CD4-positive, alpha-beta T cell treated with Interferon alpha-2 for 1 hour (primary cell): ENCODE measurements around the gene SPTBN5.

ENCODE experiments used
- DNase-seq, 2 donors: peaks; one replicate each; pipeline ENCODE4 v3.0.0-alpha.2; 2020 to 2022

SPTBN5 gene

DNA sequence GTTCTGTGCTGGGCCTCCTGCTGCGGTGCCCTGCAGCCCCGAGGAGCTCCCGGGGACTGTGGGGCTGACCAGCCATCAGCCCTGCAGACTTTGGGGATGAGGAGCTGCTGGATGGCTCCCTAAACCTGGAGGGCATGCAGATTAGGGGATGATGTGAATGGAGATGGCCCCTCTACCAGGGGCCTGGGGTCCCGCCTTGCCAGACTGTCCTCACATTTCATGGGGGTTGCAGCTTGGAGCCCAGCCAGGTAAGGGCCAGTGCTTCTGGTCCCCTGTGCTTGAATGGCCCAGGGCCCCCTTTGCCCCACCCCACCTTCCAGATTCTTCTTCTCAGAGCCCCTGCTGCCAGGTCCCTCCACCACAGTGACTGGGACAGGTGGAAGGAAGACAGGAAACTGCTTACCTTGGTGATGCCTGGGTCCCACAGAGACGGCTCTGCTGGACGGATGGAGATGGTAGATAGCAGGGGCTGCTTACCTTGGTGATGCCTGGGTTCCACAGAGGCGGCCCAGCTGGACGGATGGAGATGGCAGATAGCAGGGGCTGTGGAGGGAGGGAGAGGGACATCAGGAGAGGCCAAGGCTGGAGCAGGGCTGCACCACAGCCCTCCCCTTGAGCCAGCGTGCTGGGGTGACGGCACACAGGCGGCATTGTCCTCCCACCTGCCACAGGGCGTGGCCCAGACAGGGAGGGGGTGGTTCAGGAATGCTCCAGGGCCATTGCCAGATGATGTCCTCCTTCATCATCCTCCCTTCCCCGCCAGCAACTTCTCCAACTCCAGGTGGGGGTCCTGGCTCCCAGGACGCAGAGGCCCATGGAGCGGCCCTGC is at the start of gene SPTBN5:
SPTBN5 (minus strand) TSS at position 632 of the 829 bp plus-strand sequence; CDS start at position 76, 556 bp downstream.
- no peak for DNase-seq

- DNase-seq, result no peak
These were observed 49.0 kb upstream of the SPTBN5 start for GRCh38 chr15:41942886-41943285.

DNA sequence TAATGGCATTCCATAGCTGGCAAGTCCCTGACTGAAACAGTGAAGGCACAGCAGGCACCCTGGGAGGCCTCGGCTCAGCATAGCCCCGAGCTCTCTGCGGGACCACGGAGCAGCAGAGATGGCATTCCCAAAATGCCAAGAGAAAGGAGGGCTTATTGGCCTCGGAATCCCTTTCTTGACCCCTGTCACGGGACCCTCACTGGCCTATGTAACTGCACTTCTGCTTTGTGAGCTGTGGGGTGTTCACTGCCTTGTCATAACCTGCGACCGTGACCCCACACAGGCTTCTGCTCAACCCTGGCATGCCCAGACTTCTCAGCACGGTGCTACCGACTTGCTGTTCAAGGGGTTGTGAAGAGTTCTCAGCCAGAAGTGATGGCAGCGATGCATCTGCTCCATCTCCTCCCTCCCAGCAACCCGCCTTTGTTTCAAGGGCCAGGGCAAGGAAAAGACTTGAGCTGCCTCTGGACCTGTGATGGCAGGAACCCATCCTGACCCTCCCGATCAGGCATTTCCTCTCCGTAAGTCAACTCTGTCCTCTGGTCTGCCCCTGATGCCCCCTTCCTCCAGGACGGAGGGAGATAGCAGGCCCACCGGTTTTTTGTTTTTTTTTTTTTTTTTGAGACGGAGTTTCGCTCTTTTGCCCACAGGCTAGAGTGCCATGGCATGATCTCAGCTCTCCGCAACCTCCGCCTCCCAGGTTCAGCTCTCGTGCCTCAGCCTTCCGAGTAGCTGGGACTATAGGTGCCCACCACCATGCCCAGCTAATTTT is 48.0 kb upstream of the SPTBN5 start:
- no peak for DNase-seq

DNA sequence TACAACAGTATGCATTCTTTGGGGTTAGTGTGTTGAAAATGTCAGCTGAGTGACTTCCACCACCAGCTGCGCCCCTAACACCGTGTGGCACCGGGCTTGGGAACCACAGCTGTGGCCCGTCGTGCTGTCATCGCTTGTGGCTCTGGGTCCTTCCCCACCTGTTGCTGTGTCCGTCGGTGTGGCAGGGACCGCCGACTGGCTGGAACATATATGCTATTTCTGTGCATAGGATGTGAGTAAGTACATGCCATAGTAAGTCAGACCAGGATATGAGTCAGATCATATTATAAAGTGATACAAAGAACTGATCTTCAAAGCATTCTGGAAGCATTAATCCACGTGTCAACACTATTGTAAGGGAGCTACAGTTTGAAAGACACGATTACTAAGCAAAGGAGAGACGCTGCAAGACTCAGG is 46.6 kb upstream of the SPTBN5 start:
- DNase-seq, result peak in 1 of 2 donors; percentile 43

DNA sequence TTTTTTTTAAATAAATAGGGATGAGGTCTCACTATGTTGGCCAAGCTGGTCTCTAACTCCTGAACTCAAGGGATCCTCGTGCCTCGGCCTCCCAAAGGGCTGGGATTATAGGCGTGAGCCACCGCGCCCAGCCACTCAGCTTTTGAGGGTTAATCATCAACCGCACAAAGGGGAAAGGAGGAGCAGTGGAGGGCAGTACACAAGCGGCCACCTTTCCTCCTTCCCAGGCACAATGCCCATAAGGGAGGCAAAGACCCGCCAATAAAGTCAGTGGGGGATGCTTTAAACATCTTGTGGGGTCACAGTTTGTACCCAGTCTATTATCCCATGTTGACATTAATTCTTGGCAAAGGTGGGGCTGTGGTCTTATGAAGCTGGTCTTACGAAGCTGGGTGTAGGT is 46.1 kb upstream of the SPTBN5 start:
- no peak for DNase-seq

DNA sequence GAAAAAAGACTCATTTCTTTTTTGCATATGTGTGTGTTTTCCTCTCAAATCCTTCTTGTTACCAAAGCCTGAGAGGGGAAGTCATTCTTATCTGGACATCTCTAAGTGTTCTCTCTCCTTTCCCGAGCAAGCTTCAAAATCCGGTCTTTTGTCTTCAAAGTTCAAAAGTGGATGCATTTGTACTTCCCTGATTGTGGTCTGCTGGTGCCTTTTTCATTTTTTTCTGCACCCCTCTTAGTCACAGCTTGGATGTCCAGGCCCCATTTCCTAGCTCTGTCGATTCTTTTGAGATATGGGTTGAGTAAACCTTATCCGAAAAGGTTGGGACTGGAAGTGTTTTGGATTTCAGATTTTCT is 43.7 kb upstream of the SPTBN5 start:
- no peak for DNase-seq

- DNase-seq, result peak; percentile 85 to 90
These were observed 43.1 kb upstream of the SPTBN5 start for GRCh38 chr15:41936649-41937567.

DNA sequence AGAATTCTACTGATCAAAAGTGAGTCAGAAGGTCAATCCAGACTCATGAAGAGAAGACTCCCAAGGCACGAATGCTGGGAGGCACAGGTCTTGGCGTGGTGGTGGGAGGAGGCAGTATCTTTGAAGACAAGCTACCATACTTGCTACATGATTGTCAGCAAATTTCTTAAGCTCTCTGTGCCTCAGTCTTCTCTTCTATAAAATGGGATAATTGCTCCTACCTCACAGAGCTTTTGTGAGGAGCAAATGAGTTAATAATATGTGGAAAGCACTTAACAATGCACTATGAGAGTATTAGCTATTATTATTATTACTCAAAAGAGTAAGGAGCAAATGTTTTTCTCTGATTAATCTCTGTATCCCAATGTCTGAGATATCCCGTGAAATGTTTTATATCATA is 42.3 kb upstream of the SPTBN5 start:
- no peak for DNase-seq

GRCh38 chr15:41935566-41936020 is 41.7 kb upstream of the SPTBN5 start:
- peak in 1 of 2 donors; percentile 54 for DNase-seq

GRCh38 chr15:41934843-41935242 is 41.0 kb upstream of the SPTBN5 start:
- DNase-seq, result peak; percentile 86 to 90

DNA sequence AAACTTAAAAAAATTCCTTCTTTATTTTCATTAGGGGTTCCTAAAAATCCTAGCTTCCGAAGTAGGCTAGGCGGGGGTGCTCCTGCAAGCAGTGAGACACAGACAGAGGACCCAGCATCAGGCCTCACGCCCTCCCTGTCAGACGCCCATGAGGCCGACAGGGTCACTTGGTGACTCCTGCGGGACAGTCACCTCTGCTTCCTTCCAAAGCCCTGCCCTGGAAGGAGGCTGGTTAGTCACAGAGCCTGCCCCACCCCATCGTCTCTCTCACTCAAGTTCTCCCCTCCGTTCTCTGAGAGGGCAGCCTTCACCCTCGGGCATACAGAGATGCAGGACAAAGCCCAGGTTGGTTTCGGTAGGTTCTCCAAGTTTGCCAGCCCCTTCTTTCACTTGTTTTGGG is 39.9 kb upstream of the SPTBN5 start:
- peak in 1 of 2 donors; percentile 16 for DNase-seq

DNA sequence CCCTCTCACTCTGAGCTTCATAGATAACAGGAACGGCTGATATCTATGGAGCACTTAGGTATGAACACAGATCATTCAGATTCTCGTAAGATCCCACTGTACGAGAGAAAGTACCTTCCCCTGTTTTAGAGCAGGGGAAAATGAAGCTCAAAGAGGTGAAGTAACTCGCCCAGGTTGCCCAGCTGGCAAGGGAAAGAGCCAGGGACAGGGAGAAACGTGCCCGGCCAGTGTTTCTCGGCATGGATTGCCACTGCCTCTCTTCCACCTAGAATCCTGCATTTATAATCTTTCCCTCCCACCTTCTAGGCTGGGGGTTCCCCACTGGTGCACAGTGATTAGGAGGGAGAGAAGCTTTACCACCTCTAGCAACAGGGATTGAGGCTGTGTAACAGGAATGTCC is 39.5 kb upstream of the SPTBN5 start:
- no peak for DNase-seq

DNA sequence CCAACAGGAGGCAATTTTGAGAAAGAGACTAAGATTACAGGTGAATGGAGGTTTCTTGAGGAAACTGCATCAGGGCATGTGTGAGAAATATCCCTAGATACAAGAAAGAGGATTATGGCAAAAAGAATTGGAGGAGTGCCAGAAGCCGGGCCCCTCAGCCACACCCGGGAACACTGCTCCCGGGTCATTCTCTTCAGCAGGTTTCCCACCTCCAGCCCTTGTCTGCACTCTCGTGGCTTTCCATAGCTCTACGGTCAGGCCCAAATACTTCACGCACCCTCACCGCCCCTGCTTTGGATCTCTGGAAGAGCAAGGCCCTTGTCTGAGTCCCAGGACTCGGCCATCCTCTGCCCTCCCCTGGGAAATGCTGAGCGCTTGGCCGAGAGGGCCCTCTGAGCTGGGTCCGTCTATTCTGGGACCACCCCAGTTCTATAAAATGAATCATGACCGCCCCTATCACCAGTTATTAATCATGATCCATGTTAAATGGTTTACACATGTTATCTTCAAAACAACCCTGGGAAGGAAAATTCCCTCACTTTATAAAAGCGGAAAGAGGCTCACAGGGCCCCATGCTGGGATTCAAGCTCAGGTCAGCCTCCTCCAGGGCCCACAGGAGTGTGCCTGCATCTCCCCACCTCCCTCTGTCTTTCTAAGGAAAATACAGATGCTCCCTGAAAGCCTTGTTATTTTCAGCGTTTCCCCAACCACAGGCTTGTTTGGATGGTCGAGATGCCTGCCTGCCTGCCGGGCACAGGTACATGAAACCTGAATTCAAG is 38.8 kb upstream of the SPTBN5 start:
- no peak for DNase-seq

DNA sequence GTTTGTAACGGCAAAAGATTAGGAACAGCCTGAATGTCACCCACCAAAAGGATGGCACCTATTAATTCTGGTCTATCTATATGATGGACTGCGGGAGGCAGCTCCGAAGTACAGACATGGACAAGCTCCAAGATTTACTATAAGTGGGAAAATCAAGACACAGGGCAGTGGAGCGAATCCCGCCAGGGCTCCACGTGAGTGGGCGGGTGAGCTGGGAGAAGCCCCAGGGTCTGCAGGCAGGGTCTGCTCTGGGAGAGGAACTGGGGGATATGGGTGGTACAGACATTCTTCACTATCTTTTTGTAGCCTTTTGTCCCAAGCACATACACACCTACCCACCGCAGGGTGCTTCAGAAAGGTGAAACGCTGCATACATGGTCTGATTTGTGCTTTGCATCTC is 38.2 kb upstream of the SPTBN5 start:
- no peak for DNase-seq

DNA sequence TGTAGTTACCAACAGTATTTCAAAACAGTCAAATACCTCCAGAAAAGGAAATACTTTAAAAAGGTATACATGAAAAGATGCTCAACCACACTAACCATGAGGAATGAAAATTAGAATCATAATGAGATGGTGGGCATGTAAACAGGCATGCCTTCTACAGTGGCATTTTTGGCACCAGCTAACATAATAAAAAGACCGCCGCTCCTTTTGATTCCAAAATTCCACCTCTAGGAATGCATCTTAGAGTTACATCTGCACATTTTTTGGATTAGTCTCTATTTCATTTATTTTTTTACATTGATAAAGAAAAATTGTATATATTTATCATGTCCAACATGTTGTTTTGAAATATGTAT is 37.0 kb upstream of the SPTBN5 start:
- no peak for DNase-seq

GRCh38 chr15:41930221-41930866 is 36.5 kb upstream of the SPTBN5 start:
- DNase-seq, result peak in 1 of 2 donors; percentile 61

- peak in 1 of 2 donors; percentile 65 for DNase-seq
These were observed 35.1 kb upstream of the SPTBN5 start for GRCh38 chr15:41928637-41929620.

GRCh38 chr15:41928100-41928499 is 34.2 kb upstream of the SPTBN5 start:
- no peak for DNase-seq

- DNase-seq, result no peak
These were observed 33.7 kb upstream of the SPTBN5 start for GRCh38 chr15:41927536-41927935.
